Muscle of arm (tissue), 12 donors: Measurements from ENCODE around the gene PUS10. TPM values are rescaled to one million over a fixed set of nuclear protein-coding genes. Genes with fewer than 3 reads are reported as not detected.
"Not testable (repeated sequence)": the region's sequence is repeated elsewhere in the genome, so short reads cannot be mapped to it uniquely, and the experiment has no call there.

Source experiments
- DNase-seq: peaks from one replicate; pipeline ENCODE4 v3.0.0-alpha.2; 2013
- polyA plus RNA-seq, 12 donors: library from polyadenylated mRNA; unstranded; fragments of 120-200 nt; gene quantifications; one replicate each; pipeline ENCODE4 v1.2.1, GENCODE V29; 2013; ENCODE audit not compliant: insufficient read length in 12 of 12

PUS10 gene
- polyA plus RNA-seq, 12 donors, result 3.8 to 9.5 (median 5.2) TPM; not detected in 1

DNA sequence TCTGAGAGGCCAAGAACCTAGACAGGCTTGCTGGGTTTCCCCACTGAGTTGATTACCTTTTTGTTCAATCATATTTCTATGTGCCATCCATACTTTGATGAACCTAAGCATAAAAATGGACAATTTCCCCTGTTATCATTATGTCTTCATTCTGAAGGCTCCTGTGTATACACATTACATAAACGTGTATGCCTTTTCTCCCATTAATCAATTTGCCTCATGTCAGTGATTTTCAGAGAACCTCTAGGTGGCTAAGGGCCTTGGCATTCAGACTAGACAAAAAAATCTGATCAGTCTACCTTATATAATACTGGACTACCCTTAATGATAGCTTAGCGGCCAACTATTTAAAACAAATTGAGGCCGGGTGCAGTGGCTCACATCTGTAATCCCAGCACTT is 4.7 kb downstream of the PUS10 start:
- no peak for DNase-seq

DNA sequence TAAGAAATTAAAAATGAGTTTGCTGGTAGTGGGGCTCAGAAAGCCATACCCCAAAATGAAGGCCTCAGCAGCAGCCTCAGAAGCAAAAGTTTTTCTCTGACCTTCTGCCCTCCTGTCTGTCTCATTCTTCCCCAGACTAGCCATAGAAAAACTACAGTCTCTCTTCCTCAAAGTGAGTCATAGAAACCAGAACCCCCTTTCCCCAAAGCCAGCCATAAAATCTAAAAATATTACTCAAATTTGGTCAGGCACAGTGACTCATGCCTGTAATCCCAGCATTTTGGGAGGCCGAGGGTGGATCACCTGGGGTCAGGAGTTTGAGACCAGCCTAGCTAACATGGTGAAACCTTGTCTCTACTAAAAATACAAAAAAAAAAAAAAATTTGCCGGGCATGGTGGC is 5.8 kb downstream of the PUS10 start:
- DNase-seq, result not testable (repeated sequence)

- DNase-seq, result no peak
Measured at GRCh38 chr2:61011678-61012077, 6.4 kb downstream of the PUS10 start.

- no peak for DNase-seq
Measured at GRCh38 chr2:61009355-61009754, 8.7 kb downstream of the PUS10 start.

GRCh38 chr2:61006486-61007105 is 11.5 kb downstream of the PUS10 start:
- no peak for DNase-seq

- DNase-seq, result no peak
Measured at GRCh38 chr2:61005736-61006135, 12.3 kb downstream of the PUS10 start.

DNA sequence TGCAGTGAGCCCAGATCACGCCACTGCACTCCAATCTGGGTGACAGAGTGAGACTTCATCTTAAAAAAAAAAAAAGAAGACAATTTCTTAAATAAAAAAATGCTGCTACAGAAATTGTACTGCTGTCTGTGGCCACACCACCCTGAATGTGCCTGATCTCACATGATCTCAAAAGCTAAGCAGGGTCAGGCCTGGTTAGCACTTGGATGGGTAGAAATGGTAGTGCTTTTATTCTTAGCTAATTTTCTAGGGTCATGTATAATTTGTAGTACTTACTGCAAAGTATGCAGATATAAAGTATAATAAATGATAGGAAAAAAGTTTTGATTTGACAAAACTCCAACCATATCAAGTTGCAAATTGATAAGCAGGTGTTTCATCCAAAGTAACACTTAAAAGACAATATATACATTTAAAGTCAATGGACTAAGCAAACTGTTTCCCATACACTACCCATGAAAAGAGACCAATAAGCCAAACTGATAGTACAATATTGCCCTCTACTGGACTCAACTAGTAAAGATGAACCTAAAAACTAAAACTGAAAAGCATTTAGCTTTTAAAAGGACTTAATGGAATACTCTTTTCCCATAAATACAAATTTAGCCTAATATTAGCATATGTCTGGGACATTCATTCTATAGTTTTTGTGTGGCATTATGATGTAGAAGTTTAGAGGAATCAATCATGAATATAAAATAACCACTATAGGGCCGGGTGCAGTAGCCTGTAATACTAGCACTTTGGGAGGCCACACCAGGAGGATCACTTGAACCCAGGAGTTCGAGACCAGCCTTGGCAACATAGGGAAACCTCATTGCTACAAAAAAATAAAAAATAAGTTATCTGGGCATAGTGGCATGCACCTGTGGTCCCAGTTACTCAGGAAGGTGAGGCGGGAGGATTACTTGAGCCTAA is 19.2 kb downstream of the PUS10 start:
- DNase-seq, result peak; percentile 52

- no peak for DNase-seq
Measured at GRCh38 chr2:60994131-60994530, 23.9 kb downstream of the PUS10 start.

GRCh38 chr2:60992985-60993392 is 25.1 kb downstream of the PUS10 start:
- DNase-seq, result no peak

GRCh38 chr2:60991644-60992043 is 26.4 kb downstream of the PUS10 start:
- DNase-seq, result no peak

DNA sequence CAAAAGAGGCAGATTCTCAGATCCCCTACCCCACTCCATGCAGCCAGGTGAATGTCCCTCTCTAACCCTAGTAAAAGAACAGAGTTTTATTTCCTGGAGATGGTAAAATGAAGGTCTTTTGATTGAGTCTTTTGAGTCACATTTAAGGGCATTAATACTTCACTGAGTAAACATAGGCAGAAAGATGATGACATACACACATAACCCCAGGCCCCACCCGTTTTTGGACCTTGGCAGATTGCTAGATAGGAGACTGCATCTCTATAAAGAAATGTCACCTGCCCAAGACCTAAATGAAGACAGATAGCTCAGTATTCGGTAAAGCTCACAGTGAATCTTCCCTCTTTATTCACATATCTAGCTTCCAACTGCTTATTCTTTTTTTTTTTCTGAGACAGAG is 28.8 kb downstream of the PUS10 start:
- DNase-seq, result no peak

GRCh38 chr2:60987656-60988055 is 30.4 kb downstream of the PUS10 start:
- not testable (repeated sequence) for DNase-seq

GRCh38 chr2:60987041-60987440 is 31.0 kb downstream of the PUS10 start:
- DNase-seq, result no peak

- no peak for DNase-seq
Measured at GRCh38 chr2:60984720-60985119, 33.3 kb downstream of the PUS10 start.

- not testable (repeated sequence) for DNase-seq
Measured at GRCh38 chr2:60982066-60982465, 36.0 kb downstream of the PUS10 start.

DNA sequence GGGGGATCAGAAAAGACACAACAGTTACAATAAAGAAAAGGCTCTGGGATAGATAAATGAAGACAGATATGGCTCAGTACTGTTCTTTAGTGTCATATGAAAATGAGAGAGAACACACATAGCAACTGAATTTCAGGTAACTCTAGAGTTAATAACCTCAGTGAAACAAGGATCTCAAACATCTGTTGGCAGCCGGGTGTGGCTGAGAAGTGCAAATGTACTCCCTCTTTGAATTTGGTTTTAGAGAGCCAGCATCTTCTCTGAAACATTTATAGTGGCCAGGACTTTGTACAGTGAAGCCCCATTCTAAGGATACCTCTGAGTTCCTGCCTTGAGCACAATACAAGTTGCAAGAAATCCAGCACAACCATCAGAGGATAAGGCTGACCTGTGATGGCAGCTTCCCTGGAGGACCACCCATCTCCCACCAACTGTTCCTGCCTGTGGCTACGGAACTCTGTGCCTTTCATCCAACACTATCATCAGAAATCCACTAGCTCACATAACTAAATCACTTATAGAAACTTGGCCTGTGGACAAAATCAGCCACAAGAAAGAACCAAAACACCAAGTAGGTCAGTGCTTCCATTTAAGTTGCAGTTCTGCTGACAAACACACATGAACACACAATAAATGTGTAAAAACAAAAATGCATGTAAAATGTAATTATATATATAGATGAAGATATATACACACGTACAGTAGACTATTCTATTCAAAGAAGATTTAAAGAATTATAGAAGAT is 37.8 kb downstream of the PUS10 start:
- no peak for DNase-seq

DNA sequence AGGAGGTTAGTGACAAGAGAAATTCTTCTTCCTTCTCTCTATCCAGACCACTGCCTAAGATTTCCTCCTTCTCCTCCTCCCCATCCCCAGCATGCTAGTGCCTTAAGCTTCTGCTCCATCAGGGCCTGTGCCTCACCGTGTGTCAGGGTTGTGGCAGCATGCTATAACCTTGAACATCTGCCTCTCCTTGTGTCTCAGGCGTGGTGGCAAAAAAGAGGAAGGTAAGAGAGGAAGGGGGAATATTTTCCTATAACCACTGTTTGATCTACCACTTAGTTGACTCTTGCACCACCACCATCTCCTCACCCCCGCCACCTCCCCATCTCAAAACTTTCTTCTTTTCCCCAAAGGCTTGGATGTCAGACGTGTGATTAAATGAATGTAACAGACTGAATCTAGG is 38.8 kb downstream of the PUS10 start:
- no peak for DNase-seq

DNA sequence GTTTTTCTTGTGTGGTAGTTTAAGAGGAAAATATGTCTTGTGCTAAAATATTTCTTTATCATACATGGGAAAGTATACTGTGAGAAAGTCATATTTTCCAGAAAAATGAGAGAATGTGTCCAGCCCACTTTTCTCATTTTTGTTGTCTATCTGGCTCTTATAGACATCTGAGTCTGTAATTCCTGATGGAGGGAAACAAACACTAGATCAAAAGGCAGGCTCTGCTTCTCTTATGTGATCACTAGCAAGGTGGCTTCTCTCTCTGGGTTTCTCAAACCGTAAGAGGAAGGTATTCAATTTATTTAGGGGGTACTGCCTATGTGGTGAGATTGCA is 40.5 kb downstream of the PUS10 start:
- DNase-seq, result no peak

- DNase-seq, result no peak
Measured at GRCh38 chr2:60976875-60977561, 41.0 kb downstream of the PUS10 start.

DNA sequence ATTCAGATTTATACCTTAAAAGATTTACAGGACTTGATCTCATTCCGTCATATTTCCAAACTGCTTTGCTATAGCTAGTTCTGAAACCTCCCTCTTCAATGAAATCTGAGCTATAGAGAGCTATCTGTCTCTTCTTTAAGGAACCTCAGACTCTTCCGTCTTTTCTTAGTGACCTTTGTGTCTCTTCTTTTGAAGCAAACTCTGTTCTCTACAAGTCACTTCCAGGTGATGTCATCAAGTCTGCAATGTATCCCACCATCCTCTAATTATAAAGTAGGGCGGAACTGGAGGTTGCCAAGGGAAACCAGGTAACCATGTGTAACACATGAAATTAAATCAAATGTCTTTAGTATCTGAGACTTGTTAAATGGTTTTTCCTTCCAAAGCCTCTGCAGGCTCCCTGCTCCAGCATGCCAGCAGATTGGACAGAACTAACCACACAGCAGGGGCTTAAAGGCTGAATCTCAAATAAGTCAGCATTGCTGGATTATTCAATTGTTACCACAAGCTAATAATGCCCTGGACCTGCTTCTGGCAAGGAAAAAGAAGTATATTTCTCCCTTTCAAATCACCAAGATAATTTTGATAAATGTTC is 41.7 kb downstream of the PUS10 start:
- DNase-seq, result no peak

GRCh38 chr2:60974652-60975051 is 43.4 kb downstream of the PUS10 start:
- no peak for DNase-seq

- no peak for DNase-seq
Measured at GRCh38 chr2:60973705-60974104, 44.4 kb downstream of the PUS10 start.
